Measurements from ENCODE around the gene ITPR2. TPM values are rescaled to one million over a fixed set of nuclear protein-coding genes. Genes with fewer than 3 reads are reported as not detected.
A peak's percentile ranks its signal among the peaks of the same experiment; 100 is the strongest.
"Not testable (repeated sequence)": the region's sequence is repeated elsewhere in the genome, so short reads cannot be mapped to it uniquely, and the experiment has no call there.

Gene ITPR2
- total and polyA plus RNA-seq, 5 donors, result 4.2 to 32.1 (median 23.2) TPM

DNA sequence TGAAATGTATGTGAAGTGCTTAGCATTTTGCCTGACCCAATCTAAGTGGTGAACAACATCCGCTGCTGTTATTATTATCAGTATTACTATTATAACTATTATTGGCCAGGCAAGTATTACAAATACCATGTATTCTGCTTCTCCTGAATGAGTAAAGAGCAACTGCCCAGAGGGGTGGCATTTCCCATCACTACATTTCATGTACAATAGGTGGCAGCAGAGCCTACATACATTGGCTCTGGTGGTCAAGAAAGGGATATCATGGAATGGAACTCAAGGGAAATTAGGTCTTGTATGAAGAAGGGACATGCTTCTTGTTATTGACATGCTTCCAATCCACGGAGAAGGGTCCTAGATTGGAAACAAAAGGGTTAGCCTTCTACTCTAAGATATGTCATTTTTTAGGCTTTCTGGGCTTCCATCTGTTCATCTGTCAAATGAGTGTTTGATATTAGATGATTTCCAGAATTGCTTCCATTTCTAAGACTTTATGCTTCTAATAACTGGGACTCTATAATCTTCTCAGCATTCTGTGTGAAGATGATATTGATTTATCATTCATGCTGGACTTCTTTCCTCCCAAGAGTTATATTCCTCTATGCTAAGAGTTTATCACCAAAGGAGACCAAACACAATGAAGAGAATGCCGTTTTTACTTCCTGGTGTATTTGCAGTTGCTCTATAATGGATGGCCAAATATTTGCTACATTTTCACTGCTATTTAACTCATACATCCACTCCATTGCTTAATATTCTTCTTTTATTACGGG lies 398.5 kb downstream of the ITPR2 start:
- no peak overlapping the region for H3K27ac ChIP-seq (ENCODE audit: low read length)
- intact Hi-C loops (cut with DNase I), result loop anchor here in 1 of 4 donors (10.0 kb wide), 1 partner anchor 210 kb away; no protein-coding TSS in a partner anchor
- WGBS, result 76% methylated on average over 4 of the region's 4 CpGs
- H3K27me3 ChIP-seq (ENCODE audit: control insufficient read depth, insufficient read depth), result no peaks in the 10 kb centered on the region
- no peak overlapping the region for H3K4me3 ChIP-seq (ENCODE audit: low read length)
- peak; percentile 57 to 60 for ATAC-seq
- no peaks in the 10 kb centered on the region for H3K4me1 ChIP-seq (ENCODE audit: control insufficient read depth, insufficient read depth, low read length)
- DNase-seq, result no peak
- H3K9me3 ChIP-seq (ENCODE audit: control insufficient read depth, low read length), result no peaks in the 10 kb centered on the region

GRCh38 chr12:26433701-26434100 lies 399.3 kb downstream of the ITPR2 start:
- 73% methylated on average over 1 of the region's 1 CpG for WGBS
- not testable (repeated sequence) for H3K27ac ChIP-seq (ENCODE audit: low read length); H3K4me1 ChIP-seq (ENCODE audit: control insufficient read depth, insufficient read depth, low read length); H3K9me3 ChIP-seq (ENCODE audit: control insufficient read depth, low read length); ATAC-seq; DNase-seq; H3K4me3 ChIP-seq (ENCODE audit: low read length); H3K27me3 ChIP-seq (ENCODE audit: control insufficient read depth, insufficient read depth)
- intact Hi-C loops (cut with DNase I), result loop anchor here in 1 of 4 donors (10.0 kb wide), 1 partner anchor 211 kb away; no protein-coding TSS in a partner anchor

DNA sequence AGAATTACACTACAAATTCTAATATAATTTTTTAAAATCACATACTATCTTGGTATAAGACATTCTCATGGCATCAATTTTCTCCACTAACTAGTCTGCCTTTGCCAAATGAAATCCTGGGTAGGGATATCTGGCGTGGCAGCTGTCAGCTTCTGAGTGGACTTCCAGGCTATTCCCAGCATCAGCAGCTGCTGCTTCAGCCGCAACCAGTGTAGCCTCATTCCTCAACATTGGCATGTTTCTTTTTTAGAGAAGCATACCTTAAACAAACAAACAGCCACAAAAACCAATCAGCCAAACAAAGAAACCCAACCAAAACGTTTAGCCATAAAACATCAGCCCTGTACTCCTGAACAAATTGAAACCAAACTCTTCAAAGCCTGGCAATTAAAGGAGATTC lies 401.8 kb downstream of the ITPR2 start:
- H3K27me3 ChIP-seq (ENCODE audit: control insufficient read depth, insufficient read depth), result no peaks in the 10 kb centered on the region
- ATAC-seq (no peak), DNase-seq (no peak)
- H3K27ac ChIP-seq (ENCODE audit: low read length), result no peak overlapping the region
- H3K4me3 ChIP-seq (ENCODE audit: low read length), result no peak overlapping the region
- WGBS, result 46% methylated on average over 3 of the region's 3 CpGs
- H3K9me3 ChIP-seq (ENCODE audit: control insufficient read depth, low read length), result no peaks in the 10 kb centered on the region
- no peaks in the 10 kb centered on the region for H3K4me1 ChIP-seq (ENCODE audit: control insufficient read depth, insufficient read depth, low read length)
- intact Hi-C loops (cut with DNase I), result loop anchor here in 1 of 4 donors (10.0 kb wide), 1 partner anchor 214 kb away; no protein-coding TSS in a partner anchor

- H3K9me3 ChIP-seq (ENCODE audit: control insufficient read depth, low read length); ATAC-seq; H3K27me3 ChIP-seq (ENCODE audit: control insufficient read depth, insufficient read depth); H3K4me3 ChIP-seq (ENCODE audit: low read length); H3K27ac ChIP-seq (ENCODE audit: low read length); H3K4me1 ChIP-seq (ENCODE audit: control insufficient read depth, insufficient read depth, low read length); DNase-seq: not testable (repeated sequence)
- intact Hi-C loops (cut with DNase I), result loop anchor here in 1 of 4 donors (10.0 kb wide), 1 partner anchor 214 kb away; no protein-coding TSS in a partner anchor
Measured at GRCh38 chr12:26430596-26430995, 402.4 kb downstream of the ITPR2 start.

GRCh38 chr12:26429070-26429691 lies 403.8 kb downstream of the ITPR2 start:
- 96% methylated on average over 2 of the region's 2 CpGs for WGBS
- Histone ChIP-seq H3K27ac (ENCODE audit: low read length) (no peak overlapping the region), H3K27me3 (ENCODE audit: control insufficient read depth, insufficient read depth) (no peaks in the 10 kb centered on the region), H3K4me1 (ENCODE audit: control insufficient read depth, insufficient read depth, low read length) (no peaks in the 10 kb centered on the region), H3K4me3 (ENCODE audit: low read length) (no peak overlapping the region), H3K9me3 (ENCODE audit: control insufficient read depth, low read length) (no peaks in the 10 kb centered on the region)
- ATAC-seq, result no peak
- no peak for DNase-seq
- intact Hi-C loops (cut with DNase I), result no loop called here

GRCh38 chr12:26428420-26428819 lies 404.6 kb downstream of the ITPR2 start:
- DNase-seq (no peak), ATAC-seq (no peak)
- Histone ChIP-seq H3K4me3 (ENCODE audit: low read length) (no peak overlapping the region), H3K9me3 (ENCODE audit: control insufficient read depth, low read length) (no peaks in the 10 kb centered on the region), H3K27me3 (ENCODE audit: control insufficient read depth, insufficient read depth) (no peaks in the 10 kb centered on the region), H3K4me1 (ENCODE audit: control insufficient read depth, insufficient read depth, low read length) (no peaks in the 10 kb centered on the region), H3K27ac (ENCODE audit: low read length) (no peak overlapping the region)
- intact Hi-C loops (cut with DNase I), result no loop called here
- WGBS, result 94% methylated on average over 2 of the region's 2 CpGs

GRCh38 chr12:26426652-26427051 lies 406.3 kb downstream of the ITPR2 start:
- intact Hi-C loops (cut with DNase I), result no loop called here
- Histone ChIP-seq H3K27ac (ENCODE audit: low read length) (no peak overlapping the region), H3K4me1 (ENCODE audit: control insufficient read depth, insufficient read depth, low read length) (no peaks in the 10 kb centered on the region), H3K9me3 (ENCODE audit: control insufficient read depth, low read length) (no peaks in the 10 kb centered on the region), H3K4me3 (ENCODE audit: low read length) (no peak overlapping the region), H3K27me3 (ENCODE audit: control insufficient read depth, insufficient read depth) (no peaks in the 10 kb centered on the region)
- WGBS, result 93% methylated on average over 1 of the region's 1 CpG
- ATAC-seq (no peak), DNase-seq (no peak)

GRCh38 chr12:26425587-26426260 lies 407.3 kb downstream of the ITPR2 start:
- Histone ChIP-seq H3K27ac (ENCODE audit: low read length) (no peak overlapping the region), H3K4me1 (ENCODE audit: control insufficient read depth, insufficient read depth, low read length) (no peaks in the 10 kb centered on the region), H3K4me3 (ENCODE audit: low read length) (no peak overlapping the region), H3K27me3 (ENCODE audit: control insufficient read depth, insufficient read depth) (no peaks in the 10 kb centered on the region), H3K9me3 (ENCODE audit: control insufficient read depth, low read length) (no peaks in the 10 kb centered on the region)
- intact Hi-C loops (cut with DNase I), result no loop called here
- no peak for DNase-seq
- ATAC-seq, result no peak
- 68% methylated on average over 6 of the region's 6 CpGs for WGBS

DNA sequence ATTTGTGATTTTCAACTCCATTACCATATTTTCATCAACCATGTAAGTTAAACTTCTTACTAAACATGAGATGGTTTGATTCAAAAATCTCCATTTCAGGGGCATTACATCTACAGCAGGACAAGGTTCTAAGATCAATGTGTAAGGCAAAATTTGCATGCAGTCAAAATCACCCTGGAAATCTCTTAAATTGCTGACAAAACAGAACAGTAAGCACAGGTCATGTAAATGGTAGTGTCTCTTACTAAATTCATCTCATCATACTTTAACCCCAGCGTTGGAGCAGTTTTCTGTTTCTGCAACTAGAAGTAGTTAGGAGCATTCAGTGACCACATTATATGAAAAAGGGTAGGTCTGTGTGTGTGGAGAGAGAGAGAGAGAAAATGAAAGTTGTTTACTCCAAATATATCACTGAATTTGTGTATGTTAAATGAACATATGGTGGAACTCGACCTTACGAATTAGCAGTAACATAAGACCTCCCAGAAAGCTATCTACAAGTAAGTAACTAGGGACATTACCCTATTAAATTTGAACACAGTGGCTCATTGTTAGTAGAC lies 410.1 kb downstream of the ITPR2 start:
- Histone ChIP-seq H3K27ac (ENCODE audit: low read length) (no peak overlapping the region), H3K27me3 (ENCODE audit: control insufficient read depth, insufficient read depth) (no peaks in the 10 kb centered on the region), H3K4me3 (ENCODE audit: low read length) (no peak overlapping the region), H3K4me1 (ENCODE audit: control insufficient read depth, insufficient read depth, low read length) (no peaks in the 10 kb centered on the region), H3K9me3 (ENCODE audit: control insufficient read depth, low read length) (no peaks in the 10 kb centered on the region)
- WGBS, result 79% methylated on average over 3 of the region's 3 CpGs
- intact Hi-C loops (cut with DNase I), result no loop called here
- DNase-seq (no peak), ATAC-seq (no peak)

GRCh38 chr12:26416550-26416949 lies 416.4 kb downstream of the ITPR2 start:
- H3K4me1 ChIP-seq (ENCODE audit: control insufficient read depth, insufficient read depth, low read length), result no peaks in the 10 kb centered on the region
- ATAC-seq, result no peak
- H3K9me3 ChIP-seq (ENCODE audit: control insufficient read depth, low read length), result no peaks in the 10 kb centered on the region
- intact Hi-C loops (cut with DNase I), result no loop called here
- no peak overlapping the region for H3K4me3 ChIP-seq (ENCODE audit: low read length)
- no peak overlapping the region for H3K27ac ChIP-seq (ENCODE audit: low read length)
- no peaks in the 10 kb centered on the region for H3K27me3 ChIP-seq (ENCODE audit: control insufficient read depth, insufficient read depth)
- WGBS, result 80% methylated on average over 3 of the region's 3 CpGs
- no peak for DNase-seq

DNA sequence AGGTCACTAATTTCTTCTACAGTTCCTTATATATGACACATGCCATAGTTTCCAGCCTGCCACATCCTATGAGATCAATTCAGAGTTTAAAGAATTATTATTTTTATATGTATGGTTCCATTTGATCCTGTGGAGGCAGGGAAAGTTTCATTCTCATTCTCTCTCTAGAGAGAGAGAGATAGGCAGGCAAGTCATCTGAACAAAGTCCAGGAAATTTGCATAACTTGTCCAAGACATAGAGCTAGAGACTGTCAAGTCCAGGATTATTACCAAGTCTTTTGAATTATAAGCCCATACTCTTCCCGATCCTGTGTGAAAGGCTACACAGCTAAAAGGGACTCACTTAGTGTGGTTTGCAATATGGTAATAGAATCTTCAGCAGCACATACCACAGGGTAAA lies 422.3 kb downstream of the ITPR2 start:
- no peak overlapping the region for H3K4me3 ChIP-seq (ENCODE audit: low read length)
- no peaks in the 10 kb centered on the region for H3K27me3 ChIP-seq (ENCODE audit: control insufficient read depth, insufficient read depth)
- no peaks in the 10 kb centered on the region for H3K9me3 ChIP-seq (ENCODE audit: control insufficient read depth, low read length)
- intact Hi-C loops (cut with DNase I), result no loop called here
- 84% methylated on average over 1 of the region's 1 CpG for WGBS
- H3K4me1 ChIP-seq (ENCODE audit: control insufficient read depth, insufficient read depth, low read length), result no peaks in the 10 kb centered on the region
- H3K27ac ChIP-seq (ENCODE audit: low read length), result no peak overlapping the region
- ATAC-seq (no peak), DNase-seq (no peak)

Data from right cardiac atrium (tissue), 5 donors.